Adrenal gland (tissue), 5 donors: ENCODE data around the gene ZNF296.

ENCODE experiments used
- POLR2A ChIP-seq, 2 donors: fragments of 450-650 bp; IDR thresholded peaks; one replicate each; pipeline ENCODE4 v1.6.1; 2017; ENCODE audit warnings: antibody characterized with exemption in 2 of 2, mild to moderate bottlenecking in 2 of 2, moderate library complexity in 1 of 2
- TF ChIP-seq, protein P1 (sequence below), 6 experiments: fragments of 450-650 bp in 4 of 6; fragments of 200-600 bp in 2 of 6; sonication (generic) in 1 of 6; IDR thresholded peaks; 1 replicate in 5 of 6; 2 replicates in 1 of 6; pipeline versions ENCODE4 v1.5.1 to v1.8.0; 2016 to 2021; ENCODE audit warnings: antibody characterized with exemption in 6 of 6, mild to moderate bottlenecking in 2 of 6, moderate library complexity in 1 of 6
- donor health status: DM: no; HTN: no; CAD: no.

GRCh38 chr19:45121827-45122345 lies 45.6 kb upstream of the ZNF296 start:
- TF ChIP-seq, protein P1, sequence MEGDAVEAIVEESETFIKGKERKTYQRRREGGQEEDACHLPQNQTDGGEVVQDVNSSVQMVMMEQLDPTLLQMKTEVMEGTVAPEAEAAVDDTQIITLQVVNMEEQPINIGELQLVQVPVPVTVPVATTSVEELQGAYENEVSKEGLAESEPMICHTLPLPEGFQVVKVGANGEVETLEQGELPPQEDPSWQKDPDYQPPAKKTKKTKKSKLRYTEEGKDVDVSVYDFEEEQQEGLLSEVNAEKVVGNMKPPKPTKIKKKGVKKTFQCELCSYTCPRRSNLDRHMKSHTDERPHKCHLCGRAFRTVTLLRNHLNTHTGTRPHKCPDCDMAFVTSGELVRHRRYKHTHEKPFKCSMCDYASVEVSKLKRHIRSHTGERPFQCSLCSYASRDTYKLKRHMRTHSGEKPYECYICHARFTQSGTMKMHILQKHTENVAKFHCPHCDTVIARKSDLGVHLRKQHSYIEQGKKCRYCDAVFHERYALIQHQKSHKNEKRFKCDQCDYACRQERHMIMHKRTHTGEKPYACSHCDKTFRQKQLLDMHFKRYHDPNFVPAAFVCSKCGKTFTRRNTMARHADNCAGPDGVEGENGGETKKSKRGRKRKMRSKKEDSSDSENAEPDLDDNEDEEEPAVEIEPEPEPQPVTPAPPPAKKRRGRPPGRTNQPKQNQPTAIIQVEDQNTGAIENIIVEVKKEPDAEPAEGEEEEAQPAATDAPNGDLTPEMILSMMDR (IDR thresholded peaks at IDR 0.05), result no peak
- TF ChIP-seq POLR2A (IDR thresholded peaks at IDR 0.05), result no peak
